ENCODE results near the gene POLG2. TPM values are rescaled to one million over a fixed set of nuclear protein-coding genes. Genes with fewer than 3 reads are reported as not detected.

The POLG2 gene
- total and polyA plus RNA-seq, 5 donors, result 5.4 to 9.0 (median 7.8) TPM

- Histone ChIP-seq H3K27me3 (ENCODE audit: control insufficient read depth, insufficient read depth) (no peaks in the 10 kb centered on the region), H3K27ac (ENCODE audit: low read length) (no peak overlapping the region), H3K4me1 (ENCODE audit: control insufficient read depth, insufficient read depth, low read length) (no peaks in the 10 kb centered on the region), H3K9me3 (ENCODE audit: control insufficient read depth, low read length) (no peaks in the 10 kb centered on the region), H3K4me3 (ENCODE audit: low read length) (no peak overlapping the region)
- ATAC-seq, result no peak
- WGBS, result 75% methylated on average over 5 of the region's 5 CpGs
- DNase-seq, result no peak
- intact Hi-C loops (cut with DNase I), result no loop called here
Measured at GRCh38 chr17:64531955-64532371, 35.1 kb upstream of the POLG2 start.

GRCh38 chr17:64529221-64529620, 32.4 kb upstream of the POLG2 start:
- ATAC-seq, result no peak
- intact Hi-C loops (cut with DNase I), result no loop called here
- Histone ChIP-seq H3K9me3 (ENCODE audit: control insufficient read depth, low read length) (no peaks in the 10 kb centered on the region), H3K4me3 (ENCODE audit: low read length) (no peak overlapping the region), H3K27me3 (ENCODE audit: control insufficient read depth, insufficient read depth) (no peaks in the 10 kb centered on the region), H3K4me1 (ENCODE audit: control insufficient read depth, insufficient read depth, low read length) (no peaks in the 10 kb centered on the region), H3K27ac (ENCODE audit: low read length) (no peak overlapping the region)
- WGBS, result 89% methylated on average over 5 of the region's 5 CpGs
- no peak for DNase-seq

DNA sequence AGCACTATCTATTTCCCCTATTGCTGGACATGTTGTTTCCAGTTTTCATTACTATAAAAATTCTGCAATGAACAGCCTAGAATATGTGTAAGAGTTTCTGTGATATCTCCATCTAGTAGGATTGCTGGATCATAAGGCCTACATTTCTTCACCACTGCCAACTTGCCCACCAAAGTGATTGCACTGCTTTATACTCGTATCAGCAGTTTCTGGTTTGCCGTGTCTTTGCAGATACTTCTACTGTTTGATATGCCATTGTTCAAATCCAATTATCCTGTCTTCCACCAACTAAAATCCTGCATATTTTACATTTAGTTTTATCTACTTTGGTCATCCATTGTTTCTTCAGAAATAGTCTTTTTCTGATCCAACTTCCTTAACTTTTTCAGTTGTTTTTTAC, 31.1 kb upstream of the POLG2 start:
- intact Hi-C loops (cut with DNase I), result no loop called here
- no peak for DNase-seq
- ATAC-seq, result no peak
- no peak overlapping the region for H3K27ac ChIP-seq (ENCODE audit: low read length)
- H3K27me3 ChIP-seq (ENCODE audit: control insufficient read depth, insufficient read depth), result no peaks in the 10 kb centered on the region
- H3K4me1 ChIP-seq (ENCODE audit: control insufficient read depth, insufficient read depth, low read length), result no peaks in the 10 kb centered on the region
- WGBS, result 81% methylated on average over 2 of the region's 2 CpGs
- H3K9me3 ChIP-seq (ENCODE audit: control insufficient read depth, low read length), result no peaks in the 10 kb centered on the region
- H3K4me3 ChIP-seq (ENCODE audit: low read length), result no peak overlapping the region

DNA sequence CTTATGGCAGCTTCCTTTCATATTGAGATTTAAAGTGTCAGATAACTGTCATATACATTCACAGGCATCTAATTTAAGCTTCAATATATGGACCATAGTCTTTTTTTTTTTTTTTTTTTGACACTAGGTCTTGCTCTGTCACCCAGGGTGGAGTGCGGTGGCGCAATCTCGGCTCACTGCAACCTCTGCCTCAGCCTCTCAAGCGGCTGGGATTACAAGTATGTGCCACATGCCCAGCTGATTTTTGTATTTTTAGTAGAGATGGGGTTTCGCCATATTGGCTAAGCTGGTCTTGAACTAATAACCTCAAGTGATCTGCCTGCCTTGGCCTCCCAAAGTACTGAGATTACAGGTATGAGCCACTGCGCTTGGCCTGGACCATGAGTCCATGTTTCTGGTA, 23.5 kb upstream of the POLG2 start:
- no peak for ATAC-seq
- Histone ChIP-seq H3K9me3 (ENCODE audit: control insufficient read depth, low read length) (no peaks in the 10 kb centered on the region), H3K27ac (ENCODE audit: low read length) (no peak overlapping the region), H3K4me3 (ENCODE audit: low read length) (no peak overlapping the region), H3K4me1 (ENCODE audit: control insufficient read depth, insufficient read depth, low read length) (no peaks in the 10 kb centered on the region), H3K27me3 (ENCODE audit: control insufficient read depth, insufficient read depth) (no peaks in the 10 kb centered on the region)
- WGBS, result 93% methylated on average over 6 of the region's 6 CpGs
- intact Hi-C loops (cut with DNase I), result no loop called here
- no peak for DNase-seq

DNA sequence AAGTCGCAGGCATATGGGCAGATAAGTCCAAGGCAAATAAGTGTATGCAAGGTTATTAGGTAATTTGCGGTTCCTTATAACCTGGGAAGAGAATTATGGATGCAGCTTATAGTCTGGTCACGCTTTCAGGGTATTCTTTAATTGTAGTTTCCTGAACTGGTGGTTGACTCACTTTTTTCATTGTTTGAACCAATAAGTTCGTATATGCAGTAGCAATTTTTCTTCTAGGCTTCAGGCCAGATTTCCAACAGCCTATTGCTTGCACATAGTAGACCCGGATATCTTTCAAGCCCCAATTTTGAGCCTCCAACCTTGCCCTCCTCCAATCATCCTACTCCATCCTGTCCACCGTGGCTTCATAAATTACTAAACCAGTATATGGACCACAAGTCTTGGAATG, 22.7 kb upstream of the POLG2 start:
- intact Hi-C loops (cut with DNase I), result no loop called here
- 89% methylated on average over 6 of the region's 6 CpGs for WGBS
- no peaks in the 10 kb centered on the region for H3K27me3 ChIP-seq (ENCODE audit: control insufficient read depth, insufficient read depth)
- no peaks in the 10 kb centered on the region for H3K4me1 ChIP-seq (ENCODE audit: control insufficient read depth, insufficient read depth, low read length)
- ATAC-seq (no peak), DNase-seq (no peak)
- no peak overlapping the region for H3K27ac ChIP-seq (ENCODE audit: low read length)
- no peak overlapping the region for H3K4me3 ChIP-seq (ENCODE audit: low read length)
- H3K9me3 ChIP-seq (ENCODE audit: control insufficient read depth, low read length), result no peaks in the 10 kb centered on the region

DNA sequence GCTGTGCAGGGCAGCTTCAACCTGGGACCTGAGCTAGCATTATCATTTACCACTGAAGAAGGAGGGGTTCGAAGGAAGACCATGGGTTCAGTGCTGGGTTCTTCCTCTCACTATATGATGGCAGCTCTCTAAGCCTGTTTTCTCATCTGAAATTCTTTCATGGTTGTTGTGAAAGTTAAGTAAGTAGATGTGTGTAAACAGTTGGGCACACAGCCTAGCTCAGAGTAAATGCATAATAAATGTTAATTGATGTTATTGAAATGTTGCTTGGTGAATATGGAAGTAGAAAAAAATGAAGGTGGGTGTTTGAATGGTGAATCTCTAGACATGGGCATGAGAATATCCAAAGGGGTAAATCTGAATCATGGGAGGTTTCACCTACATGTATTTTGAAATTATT, 19.0 kb upstream of the POLG2 start:
- no peaks in the 10 kb centered on the region for H3K9me3 ChIP-seq (ENCODE audit: control insufficient read depth, low read length)
- no peak overlapping the region for H3K27ac ChIP-seq (ENCODE audit: low read length)
- H3K4me1 ChIP-seq (ENCODE audit: control insufficient read depth, insufficient read depth, low read length), result no peaks in the 10 kb centered on the region
- DNase-seq (no peak), ATAC-seq (no peak)
- no peaks in the 10 kb centered on the region for H3K27me3 ChIP-seq (ENCODE audit: control insufficient read depth, insufficient read depth)
- no peak overlapping the region for H3K4me3 ChIP-seq (ENCODE audit: low read length)
- 93% methylated on average over 1 of the region's 1 CpG for WGBS
- intact Hi-C loops (cut with DNase I), result no loop called here

DNA sequence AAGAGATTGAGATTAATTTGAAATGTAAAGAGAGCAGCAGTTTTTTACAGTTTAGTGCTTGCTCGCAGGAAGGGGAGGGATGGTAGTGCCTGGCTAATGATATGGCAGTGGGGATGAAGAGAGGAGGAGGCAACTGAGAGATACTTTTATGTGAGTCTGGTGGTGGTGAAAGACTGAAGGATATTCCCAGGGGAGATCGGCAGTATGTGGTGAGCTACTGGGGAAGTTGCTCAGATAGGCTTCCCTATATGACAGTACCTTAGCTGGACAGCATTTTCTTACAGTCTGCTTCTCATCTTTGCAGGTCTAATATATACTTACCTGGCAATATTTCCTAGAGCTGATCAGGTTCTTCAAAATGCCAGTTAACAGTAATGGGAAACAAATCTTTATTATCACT, 18.6 kb upstream of the POLG2 start:
- no peak overlapping the region for H3K4me3 ChIP-seq (ENCODE audit: low read length)
- DNase-seq (no peak), ATAC-seq (no peak)
- intact Hi-C loops (cut with DNase I), result no loop called here
- no peaks in the 10 kb centered on the region for H3K4me1 ChIP-seq (ENCODE audit: control insufficient read depth, insufficient read depth, low read length)
- no peak overlapping the region for H3K27ac ChIP-seq (ENCODE audit: low read length)
- H3K27me3 ChIP-seq (ENCODE audit: control insufficient read depth, insufficient read depth), result no peaks in the 10 kb centered on the region
- H3K9me3 ChIP-seq (ENCODE audit: control insufficient read depth, low read length), result no peaks in the 10 kb centered on the region
- WGBS, result 58% methylated on average over 2 of the region's 2 CpGs

DNA sequence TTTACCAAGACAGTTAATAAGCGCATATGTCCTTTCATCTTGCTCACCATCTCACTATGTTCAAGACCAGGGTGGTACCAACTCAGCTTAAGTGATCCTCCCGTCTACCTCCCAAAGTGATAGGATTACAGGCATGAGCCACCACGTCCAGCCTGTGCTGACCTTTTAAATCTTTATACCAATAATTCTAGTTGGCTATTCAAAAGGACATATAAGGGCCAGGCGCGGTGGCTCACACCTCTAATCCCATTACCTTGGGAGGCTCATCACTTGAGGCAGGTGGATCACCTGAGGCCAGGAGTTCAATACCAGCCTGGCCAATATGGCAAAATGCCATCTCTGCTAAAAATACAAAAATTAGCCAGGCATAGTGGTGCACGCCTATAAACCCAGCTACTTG, 12.3 kb upstream of the POLG2 start:
- Histone ChIP-seq H3K27ac (ENCODE audit: low read length) (no peak overlapping the region), H3K9me3 (ENCODE audit: control insufficient read depth, low read length) (no peaks in the 10 kb centered on the region), H3K4me1 (ENCODE audit: control insufficient read depth, insufficient read depth, low read length) (no peaks in the 10 kb centered on the region), H3K4me3 (ENCODE audit: low read length) (no peak overlapping the region), H3K27me3 (ENCODE audit: control insufficient read depth, insufficient read depth) (no peaks in the 10 kb centered on the region)
- DNase-seq (no peak), ATAC-seq (no peak)
- intact Hi-C loops (cut with DNase I), result loop anchor here in 1 of 4 donors (5.0 kb wide), 1 partner anchor 138 kb away; no protein-coding TSS in a partner anchor
- WGBS, result 86% methylated on average over 6 of the region's 6 CpGs

DNA sequence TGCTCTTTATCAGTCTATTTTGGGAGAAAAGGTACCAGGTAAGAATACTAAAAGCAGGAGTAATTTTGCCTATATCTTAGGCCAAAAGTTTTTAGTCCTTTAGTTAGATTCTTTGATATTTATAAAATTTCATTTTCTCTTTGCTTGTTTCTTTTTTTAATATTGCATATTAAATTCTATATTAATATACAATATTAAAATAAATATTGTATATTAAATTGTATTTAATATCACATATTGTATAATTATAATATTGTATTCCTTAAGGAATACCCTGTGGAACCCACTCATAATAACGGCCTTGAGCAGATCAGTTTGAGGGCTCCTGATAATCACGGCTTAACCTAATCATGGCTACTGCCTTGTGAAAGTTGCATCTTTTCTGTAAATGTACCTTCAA, 11.8 kb upstream of the POLG2 start:
- Histone ChIP-seq H3K27ac (ENCODE audit: low read length) (no peak overlapping the region), H3K9me3 (ENCODE audit: control insufficient read depth, low read length) (no peaks in the 10 kb centered on the region), H3K4me3 (ENCODE audit: low read length) (peak overlapping the region; percentile 95), H3K4me1 (ENCODE audit: control insufficient read depth, insufficient read depth, low read length) (no peaks in the 10 kb centered on the region), H3K27me3 (ENCODE audit: control insufficient read depth, insufficient read depth) (no peaks in the 10 kb centered on the region)
- no peak for DNase-seq
- WGBS, result 78% methylated on average over 2 of the region's 2 CpGs
- no peak for ATAC-seq
- intact Hi-C loops (cut with DNase I), result loop anchor here in 1 of 4 donors (5.0 kb wide), 1 partner anchor 139 kb away; no protein-coding TSS in a partner anchor

DNA sequence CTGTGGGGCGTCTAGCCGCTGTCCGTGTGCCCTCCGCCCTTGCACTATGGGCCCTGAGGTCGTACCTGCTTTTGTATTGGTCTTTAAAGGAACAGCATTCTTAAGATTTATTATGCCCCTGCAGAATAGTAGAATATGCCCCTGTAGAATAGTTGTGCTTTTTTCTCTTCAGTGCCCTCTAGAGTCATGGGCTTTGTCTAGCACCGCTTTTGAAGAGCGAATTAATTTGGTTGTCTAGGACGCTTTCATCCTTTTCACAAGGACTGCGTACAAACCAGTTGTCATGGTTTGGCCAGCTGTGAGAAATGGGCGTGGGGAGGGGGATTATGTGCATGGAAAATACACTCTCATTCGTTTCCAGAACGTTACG, 10.5 kb upstream of the POLG2 start:
- ATAC-seq (peak; percentile 22 to 23), DNase-seq (no peak)
- under 1% methylated on average over 13 of the region's 13 CpGs for WGBS
- Histone ChIP-seq H3K27ac (ENCODE audit: low read length) (peak overlapping the region; percentile 100), H3K9me3 (ENCODE audit: control insufficient read depth, low read length) (no peaks in the 10 kb centered on the region), H3K4me1 (ENCODE audit: control insufficient read depth, insufficient read depth, low read length) (peaks cover 2% of the 10 kb centered on the region), H3K4me3 (ENCODE audit: low read length) (peak overlapping the region; percentile 95), H3K27me3 (ENCODE audit: control insufficient read depth, insufficient read depth) (no peaks in the 10 kb centered on the region)
- intact Hi-C loops (cut with DNase I), result loop anchor here in 1 of 4 donors (5.0 kb wide), 1 partner anchor 140 kb away; no protein-coding TSS in a partner anchor

GRCh38 chr17:64506576-64507412, 9.9 kb upstream of the POLG2 start, which contains the start of gene CEP95:
TSS of gene CEP95 (plus strand) at chr17:64506977. CDS start at chr17:64507098, 121 bp downstream.
- H3K27ac ChIP-seq (ENCODE audit: low read length), result peak within 1 kb of the TSS; percentile 100
- DNase-seq, result peak; percentile 96 to 98 (median 98)
- intact Hi-C loops (cut with DNase I), result loop anchor here in 1 of 4 donors (5.0 kb wide), 1 partner anchor 141 kb away; no protein-coding TSS in a partner anchor
- H3K4me3 ChIP-seq (ENCODE audit: low read length), result peak within 1 kb of the TSS; percentile 95
- no peaks in the 10 kb centered on the region for H3K9me3 ChIP-seq (ENCODE audit: control insufficient read depth, low read length)
- H3K27me3 ChIP-seq (ENCODE audit: control insufficient read depth, insufficient read depth), result no peaks in the 10 kb centered on the region
- H3K4me1 ChIP-seq (ENCODE audit: control insufficient read depth, insufficient read depth, low read length), result peaks cover 2% of the 10 kb centered on the region
- peak; percentile 87 to 90 for ATAC-seq
- under 1% methylated on average over 77 of the region's 77 CpGs for WGBS
